Fibroblast of lung (primary cell): ENCODE results near the gene AADACL4.

ENCODE experiments used
- CTCF ChIP-seq, 2 donors: IDR thresholded peaks in 1 of 2; conservative IDR thresholded peaks in 1 of 2; 1 replicate in 1 of 2; 2 replicates in 1 of 2; pipeline ENCODE4 v1.5.1; 2011 to 2012; ENCODE audit warnings: low read length in 2 of 2, control low read depth in 1 of 2, inconsistent platforms in 1 of 2, low read depth in 1 of 2, mild to moderate bottlenecking in 1 of 2
- EZH2 ChIP-seq: IDR thresholded peaks from 2 replicates; pipeline ENCODE4 v1.5.1; 2012; ENCODE audit warnings: low read length, control low read depth, mild to moderate bottlenecking; ENCODE audit errors: missing control alignments

GRCh38 chr1:12615865-12616708, 27.8 kb upstream of the AADACL4 start:
- TF ChIP-seq CTCF (conservative IDR thresholded peaks at IDR 0.05 in 1 of 2, IDR thresholded peaks at IDR 0.05 in 1 of 2; ENCODE audit: low read depth in 1 of 2, low read length in 2 of 2) (no peak), EZH2 (no peak)
